M059J (cell line): ENCODE results near the gene MEIS1. TPM values are rescaled to one million over a fixed set of nuclear protein-coding genes. Genes with fewer than 3 reads are reported as not detected.
A peak's percentile ranks its signal among the peaks of the same experiment; 100 is the strongest.
"Not testable (repeated sequence)": the region's sequence is repeated elsewhere in the genome, so short reads cannot be mapped to it uniquely, and the experiment has no call there.

Experiments used
- DNase-seq: peaks from one replicate; pipeline ENCODE4 v3.0.0-alpha.2; 2012; ENCODE audit warnings: low read depth
- total RNA-seq: library from RNA; depleted of rRNA; stranded (reverse); fragments of >200 nt; shearing (Covaris generic); gene quantifications from 2 replicates; pipeline ENCODE4 v1.2.3, GENCODE V29; 2014

MEIS1 gene
- total RNA-seq, 1 experiment from 2014 or later: 3.4 TPM

GRCh38 chr2:66467718-66468117 lies 32.8 kb downstream of the MEIS1 start:
- DNase-seq: no peak

DNA sequence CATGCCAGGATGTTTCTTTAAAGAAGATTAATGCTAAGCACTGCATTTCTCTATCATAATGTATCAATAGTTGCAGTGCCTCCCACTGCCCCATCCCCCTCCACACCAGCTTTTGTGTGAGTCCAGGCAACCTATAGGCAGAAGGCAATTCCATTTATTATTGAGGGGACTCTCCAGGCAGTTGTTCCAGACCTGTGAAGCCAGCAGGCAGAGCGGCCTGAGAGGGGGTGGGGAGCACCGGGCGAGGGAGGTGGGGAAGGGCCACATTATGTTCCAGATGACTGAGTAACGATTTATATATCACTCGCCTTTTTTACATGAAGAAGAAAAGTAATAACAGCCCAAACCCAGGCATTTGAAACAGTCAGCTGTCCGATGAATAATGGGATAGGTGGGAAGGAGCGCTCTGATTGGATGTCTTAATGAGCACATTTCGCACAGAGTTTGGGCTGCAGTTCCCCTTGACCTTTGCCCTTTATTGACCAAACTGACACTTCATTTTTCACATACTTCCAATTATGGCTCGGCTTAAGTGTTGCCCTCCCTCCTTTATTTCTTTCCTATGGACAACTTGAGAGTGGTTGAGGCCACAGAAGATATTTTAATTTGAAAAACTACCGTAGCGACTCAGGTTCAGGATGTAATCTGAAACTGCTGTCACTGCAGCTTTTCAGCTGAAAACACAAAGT lies 34.4 kb downstream of the MEIS1 start:
- no peak for DNase-seq

- no peak for DNase-seq
These were observed 35.3 kb downstream of the MEIS1 start for GRCh38 chr2:66470199-66470598.

DNA sequence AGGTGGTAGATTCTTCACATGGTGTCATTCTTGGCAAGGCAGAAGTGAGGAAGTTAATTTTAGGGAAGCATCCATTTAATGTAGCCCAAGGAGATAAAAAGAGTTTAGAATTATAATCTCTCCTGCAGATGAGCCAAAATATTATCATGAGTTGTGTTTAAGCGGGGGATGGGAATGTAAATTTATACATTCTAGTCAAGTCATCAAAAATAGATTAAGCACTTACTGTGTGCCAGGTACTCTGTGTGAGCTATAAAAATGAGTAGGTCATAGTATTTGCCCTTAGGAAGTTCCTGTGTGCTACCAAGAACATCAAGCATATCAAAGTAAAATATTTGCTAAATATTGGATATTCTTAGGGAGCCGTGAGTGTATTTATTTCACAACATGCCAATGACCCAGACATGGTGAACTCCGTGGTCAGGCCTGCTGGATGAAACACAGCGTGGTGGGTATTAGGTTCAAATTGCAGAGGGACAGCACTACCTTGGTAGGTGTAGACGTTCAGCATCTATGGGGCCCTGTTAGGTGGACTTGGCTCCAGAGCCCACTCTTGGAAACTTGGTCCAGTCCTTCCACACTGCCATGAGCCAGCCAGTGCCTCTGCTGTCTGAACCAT lies 37.4 kb downstream of the MEIS1 start:
- DNase-seq: no peak

DNA sequence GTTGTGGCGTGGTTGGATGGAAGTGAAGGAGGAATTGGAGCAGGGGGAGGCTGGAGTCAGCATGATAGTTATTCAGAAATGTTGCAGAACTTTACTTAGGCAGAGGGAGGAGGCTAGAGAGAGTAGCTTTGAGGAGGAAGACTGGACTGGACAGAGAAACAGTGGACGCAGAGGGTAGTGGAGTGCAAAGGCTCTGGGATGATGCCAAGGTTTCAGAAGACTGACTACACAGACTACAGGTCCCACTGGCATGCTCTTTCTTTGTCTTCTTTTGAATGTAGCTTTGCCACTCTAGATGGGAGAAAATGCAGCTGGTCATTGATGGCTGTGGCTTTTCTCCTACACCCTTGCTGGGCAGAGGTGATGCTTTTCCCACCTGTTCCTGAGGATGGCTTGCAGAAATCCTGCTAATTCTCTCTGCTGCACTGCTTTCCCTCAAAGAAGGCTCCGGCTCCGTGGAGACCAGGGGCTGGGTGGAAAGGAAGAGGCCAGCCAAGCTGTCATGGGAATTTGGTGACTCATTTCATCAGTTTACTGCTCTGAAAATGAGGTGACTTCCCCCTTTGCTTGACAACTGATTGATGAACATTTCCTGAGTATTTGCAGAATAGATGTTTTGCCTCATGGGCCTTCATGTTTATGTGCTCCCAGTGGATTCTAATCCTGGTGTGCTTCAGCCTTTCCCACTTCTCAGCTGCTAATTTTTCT lies 42.4 kb downstream of the MEIS1 start:
- peak; percentile 21 for DNase-seq

GRCh38 chr2:66478299-66478698 lies 43.4 kb downstream of the MEIS1 start:
- DNase-seq: no peak

GRCh38 chr2:66478731-66479316 lies 43.9 kb downstream of the MEIS1 start:
- DNase-seq: no peak

GRCh38 chr2:66481100-66481549 lies 46.2 kb downstream of the MEIS1 start:
- DNase-seq: peak; percentile 91

GRCh38 chr2:66485252-66485651 lies 50.3 kb downstream of the MEIS1 start:
- DNase-seq: not testable (repeated sequence)

GRCh38 chr2:66488946-66489345 lies 54.0 kb downstream of the MEIS1 start:
- DNase-seq: no peak

- DNase-seq: no peak
These were observed 54.5 kb downstream of the MEIS1 start for GRCh38 chr2:66489436-66489835.

- DNase-seq: peak; percentile 74
These were observed 55.7 kb downstream of the MEIS1 start for GRCh38 chr2:66490588-66491001.

GRCh38 chr2:66494708-66495107 lies 59.8 kb downstream of the MEIS1 start:
- DNase-seq: peak; percentile 78

- peak; percentile 85 for DNase-seq
These were observed 61.1 kb downstream of the MEIS1 start for GRCh38 chr2:66495788-66496640.

GRCh38 chr2:66496670-66497420 lies 61.9 kb downstream of the MEIS1 start:
- no peak for DNase-seq

DNA sequence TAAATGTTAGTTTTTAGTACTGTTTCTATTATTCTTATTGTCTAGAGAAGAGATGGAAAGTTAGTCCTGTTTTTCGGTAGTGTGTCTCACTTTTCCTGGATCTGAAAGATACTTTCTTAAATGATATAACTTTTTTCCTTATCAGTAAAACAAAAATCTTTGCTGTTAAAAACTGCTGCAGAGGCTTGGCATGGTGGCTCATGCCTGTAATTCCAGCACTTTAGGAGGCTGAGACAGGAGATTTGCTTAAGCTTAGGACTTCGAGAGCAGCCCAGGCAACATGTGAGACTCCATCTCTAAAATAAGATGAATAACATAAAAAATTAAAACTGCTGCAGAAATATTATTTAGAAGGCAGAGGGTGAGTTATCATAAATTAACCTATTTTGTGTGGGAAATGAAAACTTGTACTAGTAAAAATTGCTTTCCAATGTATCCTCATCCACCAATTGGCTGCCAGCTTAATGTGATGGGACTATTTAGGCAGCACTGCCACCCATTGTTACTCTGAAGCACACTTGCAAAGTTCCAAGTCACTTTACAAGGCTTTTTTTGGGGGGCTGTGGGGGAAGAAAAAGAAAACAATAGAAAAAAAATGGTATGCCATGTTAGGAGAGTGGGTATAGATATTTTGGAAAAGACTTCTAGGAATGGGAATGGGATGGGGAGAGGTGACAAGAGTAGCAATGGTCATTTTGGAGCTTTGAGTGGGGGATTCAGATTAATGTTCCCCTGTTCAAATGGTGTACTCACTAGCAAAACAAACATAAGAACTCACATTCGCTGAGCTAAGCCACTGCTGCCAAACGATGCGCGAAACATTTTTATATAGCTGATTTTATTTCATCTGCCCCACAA lies 62.7 kb downstream of the MEIS1 start:
- DNase-seq: no peak

DNA sequence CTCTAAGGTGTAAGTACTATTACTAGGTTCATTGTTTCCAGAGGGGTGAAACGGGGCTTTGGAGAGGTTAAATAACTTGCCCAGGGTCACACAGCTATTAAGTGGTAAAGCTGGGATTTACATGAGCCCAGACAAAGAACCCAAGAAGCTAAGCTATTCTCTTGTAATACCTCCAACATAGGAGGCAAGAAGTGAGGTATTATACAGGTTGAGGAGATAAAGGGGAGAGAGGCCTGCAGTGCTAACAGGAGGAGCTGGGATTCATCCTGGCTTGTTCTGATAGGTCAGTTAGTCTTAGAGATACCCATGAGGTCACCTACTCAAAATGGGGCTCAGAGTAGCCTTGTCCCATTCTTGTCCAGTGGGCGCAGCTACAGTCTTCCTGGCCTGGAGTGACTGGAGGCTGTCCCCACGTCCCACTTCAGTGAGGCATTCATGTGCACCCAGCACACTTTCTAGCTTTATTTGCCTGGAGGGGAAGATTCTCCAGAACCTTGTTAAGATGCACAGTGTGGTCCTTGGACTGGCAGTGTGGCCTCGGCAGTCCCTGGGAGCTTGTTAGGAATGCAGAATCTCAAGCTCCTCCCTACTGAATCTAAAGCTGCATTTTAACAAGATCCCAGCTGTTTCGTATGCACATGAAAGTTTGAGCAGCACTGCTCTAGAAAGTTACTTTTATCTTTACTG lies 63.5 kb downstream of the MEIS1 start:
- DNase-seq: no peak

DNA sequence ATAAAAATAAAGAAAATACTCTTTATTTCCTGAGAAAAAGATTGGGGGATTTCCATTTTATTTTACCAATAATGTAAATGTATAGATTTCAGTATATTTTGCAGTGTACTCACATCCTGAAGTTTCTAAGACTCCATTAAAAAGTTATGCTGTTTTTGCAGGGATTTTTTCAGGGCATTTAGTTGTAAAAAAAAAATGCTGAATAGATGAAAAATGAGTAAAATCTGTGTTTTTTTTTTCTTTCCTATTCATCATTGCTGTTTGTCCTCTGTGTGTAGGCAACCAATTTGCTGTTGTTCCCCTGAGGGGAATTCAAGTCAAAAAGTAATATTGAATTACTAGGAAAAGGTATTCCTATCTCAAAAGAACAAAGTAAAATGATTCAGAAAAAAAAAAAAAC lies 66.3 kb downstream of the MEIS1 start:
- DNase-seq: no peak

- no peak for DNase-seq
These were observed 71.3 kb downstream of the MEIS1 start for GRCh38 chr2:66506265-66506664.
